ENCODE data around the gene DDIT4.
"Not testable (repeated sequence)": the region's sequence is repeated elsewhere in the genome, so short reads cannot be mapped to it uniquely, and the experiment has no call there.

Gene DDIT4

DNA sequence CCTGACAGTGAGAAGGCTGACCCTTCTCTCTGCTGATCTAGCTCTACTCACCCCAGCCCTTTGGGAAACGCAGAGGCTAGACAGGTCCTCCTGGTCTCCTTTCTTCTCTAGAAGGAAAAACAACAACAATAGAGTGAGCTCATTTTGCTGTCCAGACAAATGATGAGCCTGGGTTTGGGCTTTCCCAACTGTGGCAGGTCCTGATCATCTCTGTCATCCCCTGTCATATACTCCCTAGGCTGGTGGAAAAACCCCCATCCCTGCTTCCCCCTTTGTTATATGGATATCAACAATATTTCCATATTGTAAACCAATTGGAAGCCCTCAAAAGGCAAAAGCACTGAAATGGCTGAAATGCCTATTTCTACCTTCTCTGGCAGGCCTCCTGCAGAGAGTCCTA, 9.2 kb upstream of the DDIT4 start:
- H3K4me3 ChIP-seq (ENCODE audit: low read depth, low read length) = no peak overlapping the region
- no peak for DNase-seq (ENCODE audit: low read depth)
- TF ChIP-seq, protein P1, sequence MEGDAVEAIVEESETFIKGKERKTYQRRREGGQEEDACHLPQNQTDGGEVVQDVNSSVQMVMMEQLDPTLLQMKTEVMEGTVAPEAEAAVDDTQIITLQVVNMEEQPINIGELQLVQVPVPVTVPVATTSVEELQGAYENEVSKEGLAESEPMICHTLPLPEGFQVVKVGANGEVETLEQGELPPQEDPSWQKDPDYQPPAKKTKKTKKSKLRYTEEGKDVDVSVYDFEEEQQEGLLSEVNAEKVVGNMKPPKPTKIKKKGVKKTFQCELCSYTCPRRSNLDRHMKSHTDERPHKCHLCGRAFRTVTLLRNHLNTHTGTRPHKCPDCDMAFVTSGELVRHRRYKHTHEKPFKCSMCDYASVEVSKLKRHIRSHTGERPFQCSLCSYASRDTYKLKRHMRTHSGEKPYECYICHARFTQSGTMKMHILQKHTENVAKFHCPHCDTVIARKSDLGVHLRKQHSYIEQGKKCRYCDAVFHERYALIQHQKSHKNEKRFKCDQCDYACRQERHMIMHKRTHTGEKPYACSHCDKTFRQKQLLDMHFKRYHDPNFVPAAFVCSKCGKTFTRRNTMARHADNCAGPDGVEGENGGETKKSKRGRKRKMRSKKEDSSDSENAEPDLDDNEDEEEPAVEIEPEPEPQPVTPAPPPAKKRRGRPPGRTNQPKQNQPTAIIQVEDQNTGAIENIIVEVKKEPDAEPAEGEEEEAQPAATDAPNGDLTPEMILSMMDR (conservative IDR thresholded peaks at IDR 0.05; ENCODE audit: low read depth, low read length) = no peak

DNA sequence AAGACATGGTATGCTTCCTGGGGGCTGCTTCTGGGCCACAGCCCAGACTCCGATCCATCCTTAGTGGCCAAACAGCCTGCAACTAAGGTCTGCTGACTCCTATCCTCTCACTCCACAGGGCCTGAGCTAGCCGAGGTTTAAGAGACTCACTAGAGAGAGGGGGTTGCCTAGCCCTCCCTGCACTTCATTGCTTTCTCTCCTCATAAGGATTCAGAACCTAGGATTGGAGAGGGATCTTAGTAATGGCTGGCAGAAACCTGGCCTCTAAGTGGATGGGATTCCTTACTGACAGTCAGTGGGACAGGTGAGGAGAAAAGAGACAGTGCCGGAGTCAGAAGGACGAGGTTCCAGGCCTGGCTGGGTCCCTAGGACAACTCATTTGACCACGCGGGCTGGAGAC, 8.2 kb upstream of the DDIT4 start:
- no peak for DNase-seq (ENCODE audit: low read depth)
- TF ChIP-seq, protein P1 (conservative IDR thresholded peaks at IDR 0.05; ENCODE audit: low read depth, low read length) = no peak
- H3K4me3 ChIP-seq (ENCODE audit: low read depth, low read length) = no peak overlapping the region

DNA sequence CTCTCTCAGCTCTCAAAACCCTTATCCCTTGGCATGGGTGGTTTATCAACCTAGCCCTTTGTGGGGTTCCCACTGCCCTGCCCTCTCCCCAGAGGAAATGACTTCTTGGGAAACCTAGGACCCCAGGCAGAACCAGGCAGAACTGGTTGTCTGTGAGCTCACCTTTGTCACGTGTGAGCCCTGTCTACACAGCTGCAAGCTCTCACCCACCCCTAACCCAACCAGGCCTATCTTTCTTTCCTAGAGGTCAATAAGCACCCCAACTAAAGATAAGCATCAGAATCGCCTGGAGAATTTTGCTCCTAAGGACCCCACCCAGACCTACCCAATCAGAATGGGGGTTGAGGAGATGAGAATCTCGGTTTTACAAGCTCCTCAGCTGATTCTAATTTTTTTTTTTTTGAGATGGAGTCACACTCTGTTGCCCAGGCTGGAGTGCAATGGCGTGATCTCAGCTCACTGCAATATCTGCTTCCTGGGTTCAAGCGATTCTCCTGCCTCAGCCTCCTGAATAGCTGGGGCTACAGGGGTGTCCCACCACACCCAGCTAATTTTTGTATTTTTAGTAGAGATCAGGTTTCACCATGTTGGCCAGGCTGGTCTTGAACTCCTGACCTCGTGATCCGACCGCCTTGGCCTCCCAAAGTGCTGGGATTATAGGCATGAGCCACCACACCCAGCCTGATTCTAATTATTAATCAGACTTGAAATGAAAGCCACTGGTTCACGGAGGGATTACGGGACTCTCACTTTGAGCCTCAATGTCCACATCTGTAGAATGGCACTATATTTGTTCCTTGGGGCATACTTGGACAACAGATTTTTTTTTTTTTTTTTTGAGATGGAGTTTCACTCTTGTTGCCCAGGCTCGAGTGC, 7.5 kb upstream of the DDIT4 start:
- TF ChIP-seq, protein P1 (conservative IDR thresholded peaks at IDR 0.05; ENCODE audit: low read depth, low read length) = no peak
- no peak for DNase-seq (ENCODE audit: low read depth)
- H3K4me3 ChIP-seq (ENCODE audit: low read depth, low read length) = no peak overlapping the region

DNA sequence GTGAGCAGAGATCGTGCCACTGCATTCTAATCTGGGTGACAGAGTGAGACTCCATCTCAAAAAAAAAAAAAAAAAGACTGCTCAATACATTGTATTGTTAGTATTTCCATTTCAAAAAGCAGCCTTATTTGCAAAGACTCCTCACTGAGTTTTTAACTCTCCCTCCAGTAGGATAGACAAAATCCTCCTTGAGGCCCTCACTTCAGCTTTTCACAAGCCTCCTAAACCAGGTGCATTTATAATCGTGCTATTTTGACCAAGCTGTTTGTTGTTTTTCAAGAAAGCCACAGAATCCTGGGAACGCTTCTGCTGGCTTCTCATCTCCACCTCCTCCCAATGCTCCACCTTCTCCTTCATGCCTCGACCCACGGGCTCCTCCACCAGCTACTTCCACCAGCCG, 6.3 kb upstream of the DDIT4 start:
- TF ChIP-seq, protein P1 (conservative IDR thresholded peaks at IDR 0.05; ENCODE audit: low read depth, low read length) = no peak
- H3K4me3 ChIP-seq (ENCODE audit: low read depth, low read length) = no peak overlapping the region
- no peak for DNase-seq (ENCODE audit: low read depth)

DNA sequence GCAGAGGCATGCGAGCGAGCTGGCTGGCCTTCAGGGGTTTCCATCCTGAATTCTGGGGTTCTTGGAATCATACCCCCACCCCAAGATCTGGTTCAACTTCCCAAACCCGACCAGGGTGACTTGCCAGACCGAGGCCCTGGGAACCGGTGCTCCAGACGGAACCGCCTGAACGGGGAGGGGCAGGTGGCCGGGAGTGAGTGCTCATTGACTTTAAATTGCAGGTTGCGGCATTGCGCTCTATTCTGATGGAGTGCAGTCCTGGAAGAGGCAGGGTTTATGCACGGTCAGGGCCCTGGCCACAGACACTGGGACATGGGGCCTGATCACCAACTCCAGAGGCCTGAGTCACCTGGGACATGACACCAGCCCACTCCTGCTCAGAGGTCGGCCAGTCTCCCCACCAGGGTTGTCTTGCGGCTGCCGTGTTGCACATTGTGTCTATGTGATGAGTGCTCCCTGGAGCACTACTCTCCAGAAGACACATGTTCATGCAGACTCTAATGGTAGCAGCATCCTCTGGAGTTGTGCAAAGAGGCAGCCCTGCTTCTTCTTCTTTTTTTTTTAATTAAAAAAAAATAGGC, 5.8 kb upstream of the DDIT4 start:
- no peak overlapping the region for H3K4me3 ChIP-seq (ENCODE audit: low read depth, low read length)
- DNase-seq (ENCODE audit: low read depth) = no peak
- TF ChIP-seq, protein P1 (conservative IDR thresholded peaks at IDR 0.05; ENCODE audit: low read depth, low read length) = no peak

DNA sequence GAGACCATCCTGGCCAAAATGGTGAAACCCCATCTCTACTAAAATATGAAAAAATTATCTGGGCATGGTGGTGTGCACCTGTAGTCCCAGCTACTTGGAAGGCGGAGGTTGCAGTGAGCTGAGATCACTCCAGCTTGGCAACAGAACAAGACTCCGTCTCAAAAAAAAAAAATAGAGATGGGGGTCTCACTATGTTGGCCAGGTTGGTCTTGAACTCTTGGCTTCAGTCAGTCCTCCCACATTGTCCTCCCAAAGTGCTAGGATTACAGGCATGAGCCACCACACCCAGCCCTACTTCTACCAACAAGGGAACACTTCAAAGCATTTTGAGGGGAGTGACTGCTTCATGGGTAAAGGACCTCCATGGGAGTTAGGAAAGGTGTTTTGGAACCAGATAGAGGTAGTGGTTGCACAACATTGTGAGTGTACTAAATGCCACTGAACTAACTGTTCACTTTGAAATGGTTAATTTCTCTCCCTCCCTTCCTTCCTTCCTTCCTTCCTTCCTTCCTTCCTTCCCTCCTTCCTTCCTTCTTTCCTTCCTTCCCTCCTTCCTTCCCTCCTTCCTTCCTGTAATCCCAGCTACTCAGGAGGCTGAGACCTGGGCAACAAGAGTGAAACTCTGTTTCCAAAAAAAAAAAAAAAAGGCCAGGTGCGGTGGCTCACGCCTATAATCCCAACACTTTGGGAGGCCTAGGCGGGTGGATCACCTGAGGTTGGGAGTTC, 5.1 kb upstream of the DDIT4 start:
- not testable (repeated sequence) for H3K4me3 ChIP-seq (ENCODE audit: low read depth, low read length); DNase-seq (ENCODE audit: low read depth)

DNA sequence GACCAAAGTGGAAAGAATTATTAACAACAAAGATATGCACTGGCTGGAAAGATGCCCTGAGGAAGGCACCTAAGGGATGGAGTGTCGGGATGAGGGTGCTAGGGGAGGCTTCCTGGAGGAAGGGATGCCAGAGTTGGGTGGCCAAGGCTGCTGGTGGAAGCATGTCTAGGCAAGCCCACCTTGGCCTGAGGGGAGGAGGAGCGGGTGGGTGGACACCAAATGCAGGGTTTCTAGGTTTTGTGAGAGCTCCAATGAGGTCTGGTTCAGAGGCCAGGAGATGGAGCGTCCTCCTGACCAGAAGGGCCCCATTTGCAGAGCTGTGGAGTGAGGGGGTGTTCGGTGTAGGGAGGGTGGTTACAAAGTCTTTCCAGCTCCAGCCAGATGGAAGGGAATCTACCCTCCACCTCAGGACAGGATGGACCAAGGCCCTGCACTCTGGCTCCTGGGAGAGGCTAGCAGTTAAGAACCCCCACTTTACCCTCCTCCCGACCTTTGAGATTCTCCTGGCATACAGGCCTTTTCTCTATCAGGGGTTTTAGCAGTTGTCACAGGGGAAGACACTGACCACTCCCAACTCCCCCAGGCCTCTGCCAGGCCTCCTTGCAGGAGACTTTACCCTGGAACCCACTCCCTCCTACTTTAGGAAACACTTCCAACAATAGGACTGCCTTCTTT, 3.0 kb upstream of the DDIT4 start:
- TF ChIP-seq, protein P1 (conservative IDR thresholded peaks at IDR 0.05; ENCODE audit: low read depth, low read length) = no peak
- DNase-seq (ENCODE audit: low read depth) = no peak
- no peak overlapping the region for H3K4me3 ChIP-seq (ENCODE audit: low read depth, low read length)

All from choroid plexus epithelial cell (primary cell).